LHCN-M2 (cell line): ENCODE measurements around the gene CEMIP. TPM values are rescaled to one million over a fixed set of nuclear protein-coding genes. Genes with fewer than 3 reads are reported as not detected.

Experiments
- DNase-seq: peaks from one replicate; pipeline ENCODE4 v3.0.0-alpha.2; 2012; ENCODE audit warnings: low read depth
- total RNA-seq: library from RNA; depleted of rRNA; stranded (reverse); fragments of >200 nt; gene quantifications from 2 replicates; pipeline ENCODE4 v1.2.3, GENCODE V29; 2014

CEMIP gene
- total RNA-seq, 1 experiment from 2014 or later, result 4.5 TPM

DNA sequence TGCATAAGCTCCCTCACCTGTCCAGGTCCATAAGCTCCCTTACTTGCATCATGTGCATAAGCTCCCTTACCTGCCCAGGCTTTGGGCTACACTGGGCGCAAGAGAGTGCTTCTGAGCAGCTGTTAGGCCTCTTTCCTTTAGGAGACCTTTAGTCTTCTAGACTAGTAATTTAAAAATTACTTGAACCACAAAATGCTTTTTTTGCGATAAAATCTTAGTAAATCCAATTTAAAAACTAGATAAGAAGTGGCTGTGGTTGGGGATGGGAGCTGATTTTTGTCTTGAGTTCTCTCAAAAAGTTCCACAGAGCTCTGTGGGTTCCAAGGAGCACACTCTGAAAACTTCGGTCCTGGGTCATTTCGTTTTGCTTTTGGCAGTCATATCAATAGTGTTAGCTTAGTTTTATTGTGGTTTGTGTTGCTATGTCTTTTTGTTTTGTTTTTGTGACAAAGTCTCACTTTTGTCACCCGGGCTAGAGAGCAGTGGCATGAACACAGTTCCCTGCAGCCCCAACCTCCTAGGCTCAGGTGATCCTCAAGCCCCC, 6.7 kb downstream of the CEMIP start:
- no peak for DNase-seq

DNA sequence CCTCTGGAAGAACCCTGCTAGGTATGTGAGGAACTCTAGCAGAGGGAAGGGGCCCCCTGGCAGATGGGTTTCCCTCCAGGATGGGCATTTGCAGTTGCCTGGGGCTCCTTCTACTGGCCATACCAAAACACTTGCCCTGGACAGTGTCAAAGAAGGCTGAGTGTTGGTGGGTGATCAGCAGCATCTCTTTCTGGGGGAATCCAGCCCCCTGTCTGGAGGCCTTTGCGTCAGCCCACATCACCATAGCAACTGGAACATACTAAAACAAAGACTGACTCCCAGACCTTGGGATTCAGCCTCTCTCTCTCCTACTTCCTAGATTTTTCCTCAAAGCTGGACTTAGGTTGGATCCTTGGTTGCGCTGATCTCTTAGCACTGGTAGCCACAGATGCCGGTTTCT, 8.1 kb downstream of the CEMIP start:
- DNase-seq, result no peak

DNA sequence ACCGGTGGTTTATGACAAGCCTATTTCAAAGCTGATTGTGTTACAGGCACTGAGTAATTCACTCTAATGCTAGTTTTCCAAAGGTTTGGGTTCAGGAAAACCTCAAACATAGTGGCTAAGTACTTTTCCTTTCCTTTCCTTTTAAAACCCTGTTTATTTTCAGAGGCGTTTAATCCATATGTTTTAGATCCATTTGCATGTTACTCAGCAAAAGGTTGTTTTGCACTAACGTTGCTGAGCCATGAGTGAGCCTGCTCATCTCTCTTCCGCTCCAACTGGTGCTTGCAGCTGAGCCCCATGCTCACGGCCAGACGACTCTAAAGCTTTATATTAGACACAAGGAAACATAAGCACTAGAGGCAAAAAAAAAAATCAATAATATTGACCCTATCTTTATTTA, 9.4 kb downstream of the CEMIP start:
- DNase-seq, result no peak

DNA sequence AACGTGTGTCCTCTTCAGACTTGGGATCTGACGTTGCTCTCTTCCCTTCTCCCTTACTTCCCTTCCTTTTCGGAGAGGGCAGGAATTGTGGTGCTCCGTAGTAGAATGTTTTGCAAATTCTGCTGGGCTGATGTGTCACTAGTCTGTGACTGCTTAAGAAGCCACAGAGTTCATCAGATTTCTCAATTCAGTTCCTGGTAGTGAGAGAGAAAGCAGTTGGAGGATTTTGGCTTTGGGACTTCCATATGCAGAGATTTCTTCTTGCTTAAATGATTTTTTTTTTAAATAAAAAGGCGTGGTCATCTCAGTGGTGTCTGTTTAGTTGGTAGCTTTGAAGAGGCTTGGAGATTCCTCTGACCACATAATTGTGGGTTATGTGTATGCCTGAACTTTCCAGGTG, 10.1 kb downstream of the CEMIP start:
- peak; percentile 61 for DNase-seq

DNA sequence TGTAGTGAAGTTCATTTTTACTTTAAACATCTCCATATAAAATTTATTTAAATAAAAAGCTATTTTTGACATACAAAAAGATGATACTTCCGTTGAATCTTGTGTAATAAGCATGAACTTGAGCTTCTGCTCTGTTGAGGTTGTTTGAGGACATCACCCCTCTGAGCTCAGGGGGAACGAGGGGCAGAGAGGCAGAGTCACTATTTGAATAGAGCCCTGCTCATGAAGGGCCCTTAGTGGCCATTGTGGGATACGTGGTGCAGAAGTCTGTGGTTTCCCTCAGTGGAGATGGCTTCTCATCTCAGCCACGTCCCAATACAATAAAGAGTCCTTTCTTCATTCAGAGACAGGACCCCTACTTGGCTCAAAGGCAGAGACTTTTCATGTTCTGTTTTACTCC, 10.6 kb downstream of the CEMIP start:
- DNase-seq, result no peak

DNA sequence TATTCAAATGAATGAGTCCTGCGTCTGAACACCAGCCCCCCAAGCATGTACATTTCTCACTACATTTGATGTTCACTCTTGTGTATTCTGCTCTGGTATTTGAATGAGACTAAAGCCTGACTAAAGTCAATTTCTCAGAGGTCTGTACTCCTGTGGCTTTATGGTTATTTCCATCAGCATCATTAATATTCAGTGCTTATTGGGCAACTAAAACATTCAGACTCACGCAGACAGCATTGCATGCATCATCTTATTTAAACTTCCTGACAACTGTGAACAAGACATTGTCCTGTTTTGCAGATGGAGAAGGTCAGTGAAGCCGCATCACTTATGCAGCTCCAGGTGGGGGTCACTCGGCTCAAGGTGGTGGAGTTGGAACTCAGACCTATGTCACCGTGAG, 11.1 kb downstream of the CEMIP start:
- DNase-seq, result no peak

DNA sequence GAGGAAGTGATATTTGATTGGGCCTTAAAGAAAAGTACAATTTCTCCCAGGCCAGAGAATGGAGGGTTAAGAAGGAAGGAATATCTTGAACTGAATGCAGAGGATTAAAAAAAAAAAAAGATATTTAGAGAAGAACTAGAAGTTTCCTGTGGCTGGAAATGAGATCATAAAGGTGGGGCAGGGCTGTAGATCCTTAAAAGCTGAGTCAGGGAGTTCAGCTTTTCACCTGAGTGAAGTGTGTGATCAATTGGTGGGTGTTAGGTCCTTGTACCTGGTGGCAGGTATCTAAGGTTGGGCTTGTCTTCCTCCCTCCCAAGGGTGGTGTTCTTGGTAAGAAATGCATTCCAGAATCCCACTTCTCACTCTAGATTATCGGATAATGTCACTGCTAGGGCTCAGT, 11.8 kb downstream of the CEMIP start:
- no peak for DNase-seq

DNA sequence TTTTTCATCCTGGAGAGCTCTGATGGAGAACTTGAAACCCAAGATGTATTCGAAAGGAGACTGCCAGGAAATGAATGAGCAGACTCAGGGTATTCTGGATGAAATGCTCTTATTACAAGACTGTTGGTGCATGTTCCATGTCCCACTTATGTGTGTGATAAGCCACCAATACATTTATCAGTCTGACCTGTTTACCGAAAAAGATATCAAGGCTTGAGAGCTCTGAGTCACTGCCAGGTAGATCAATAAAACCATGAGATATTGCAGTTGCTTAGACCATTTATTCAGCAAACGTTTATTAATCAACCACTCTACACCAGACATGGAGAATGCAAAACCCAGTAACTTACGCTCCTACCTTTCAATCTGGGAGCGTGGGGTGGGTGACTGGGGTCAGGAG, 17.2 kb downstream of the CEMIP start:
- no peak for DNase-seq

DNA sequence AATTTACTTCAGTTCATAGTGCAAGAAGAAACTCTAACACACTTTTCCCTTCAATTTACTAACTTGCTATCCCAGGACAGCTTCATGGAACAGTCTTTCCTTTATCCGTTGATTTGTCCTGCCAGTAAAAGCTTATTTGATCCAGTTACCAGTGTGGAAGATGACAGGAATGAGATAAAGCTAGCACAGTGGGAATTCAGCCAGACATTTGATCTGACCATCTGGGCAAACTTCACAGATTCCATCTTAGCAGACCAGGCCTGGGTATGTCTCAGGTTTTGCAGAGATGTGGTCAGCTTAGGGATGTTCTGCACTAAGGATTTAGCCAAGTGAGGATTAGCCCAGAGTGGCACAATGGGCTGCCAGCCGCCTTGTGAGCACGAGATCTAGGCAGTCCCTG, 19.7 kb downstream of the CEMIP start:
- no peak for DNase-seq

DNA sequence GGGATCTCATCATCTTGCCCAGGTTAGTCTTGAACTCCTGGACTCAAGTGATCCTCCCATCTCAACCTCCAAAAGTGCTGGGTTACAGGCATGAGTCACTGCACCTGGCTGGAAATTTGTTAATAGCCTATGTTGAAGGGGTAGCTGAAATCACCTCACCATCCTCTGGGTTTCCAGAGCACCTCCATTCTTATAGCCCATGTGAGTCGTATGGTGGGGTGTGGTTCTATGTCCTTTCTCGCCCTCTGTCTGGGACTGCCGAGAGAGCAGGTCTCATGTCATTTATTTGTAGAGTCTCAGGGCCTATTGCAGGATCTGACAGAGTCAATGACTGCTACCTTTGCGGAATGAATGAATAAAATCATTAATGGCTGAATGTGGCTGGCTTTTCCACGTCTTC, 20.9 kb downstream of the CEMIP start:
- DNase-seq, result no peak

DNA sequence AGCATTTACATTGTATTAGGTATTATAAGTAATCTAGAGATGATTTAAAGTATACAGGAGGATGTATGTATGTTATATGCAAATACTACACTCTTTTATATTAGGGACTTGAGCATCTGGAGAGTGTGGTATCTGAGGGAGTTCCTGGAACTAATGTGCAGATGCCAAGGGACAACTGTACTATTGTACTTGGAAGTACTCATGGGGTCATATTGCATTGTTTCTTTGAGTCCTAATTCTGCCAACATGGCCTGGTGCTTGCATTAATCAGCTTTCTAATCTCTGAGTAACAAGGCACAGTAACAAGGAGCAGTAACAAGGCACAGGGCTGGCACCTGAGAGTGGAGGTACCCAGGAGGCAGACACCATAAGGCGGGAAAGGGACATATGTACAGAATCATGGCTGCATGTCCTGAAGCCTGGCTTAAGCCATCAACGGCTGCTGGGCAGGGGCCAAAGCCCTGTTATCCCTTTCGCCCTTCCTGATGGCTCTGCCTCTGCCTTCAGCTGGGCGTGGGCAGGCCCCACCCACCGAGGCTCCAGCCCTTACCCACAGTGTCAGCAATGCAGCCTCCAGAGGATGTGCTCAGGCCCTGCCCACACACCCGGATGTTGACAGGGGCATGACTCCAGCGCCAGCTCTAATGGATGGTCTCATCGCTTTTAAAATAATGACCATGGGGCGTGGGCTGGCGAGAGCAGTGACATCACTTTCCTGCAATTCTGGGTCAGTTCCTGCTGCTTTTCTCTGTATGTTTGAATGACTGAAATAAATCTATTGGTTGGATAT, 22.9 kb downstream of the CEMIP start:
- DNase-seq, result peak; percentile 35

DNA sequence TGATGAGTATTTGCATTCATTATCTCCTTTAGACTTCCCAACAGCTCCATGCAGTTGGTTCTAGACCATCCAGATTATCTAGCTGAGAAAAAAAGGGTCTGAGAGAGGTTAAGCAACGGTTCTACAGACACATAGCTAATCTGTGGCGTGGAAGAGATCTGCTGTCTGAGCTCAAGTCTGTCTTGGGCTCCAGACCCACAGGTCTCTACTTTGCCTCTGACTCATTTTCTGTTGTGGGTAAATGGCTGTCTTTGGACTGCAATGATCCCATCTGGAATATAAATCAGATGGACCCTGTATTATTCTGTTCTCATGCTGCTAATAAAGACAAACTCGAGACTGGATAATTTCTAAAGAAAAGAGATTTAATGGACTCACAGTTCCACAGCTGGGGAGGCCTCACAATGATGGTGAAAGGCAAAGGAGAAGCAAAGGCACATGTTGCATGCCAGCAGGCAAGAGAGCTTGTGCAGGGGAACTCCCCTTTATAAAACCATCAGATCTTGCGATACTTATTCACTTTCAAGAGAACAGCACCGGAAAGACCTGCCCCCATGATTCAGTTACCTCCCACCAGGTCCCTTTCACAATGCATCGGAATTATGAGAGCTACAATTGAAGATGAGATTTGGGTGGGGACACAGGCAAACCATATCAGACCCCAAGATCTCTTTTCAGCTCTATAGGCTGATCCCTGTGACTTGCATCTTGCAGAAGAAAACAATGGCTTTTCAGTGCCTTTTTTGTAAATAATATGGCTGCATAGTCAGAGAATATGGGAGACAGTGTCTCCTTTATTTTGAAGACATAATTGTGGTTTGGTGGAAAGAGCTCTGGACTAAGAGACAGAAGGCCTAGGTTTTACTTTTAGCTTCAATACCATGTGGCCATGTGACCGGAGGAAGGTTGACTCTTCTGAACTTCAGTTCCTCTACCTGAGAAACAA, 24.7 kb downstream of the CEMIP start:
- no peak for DNase-seq

DNA sequence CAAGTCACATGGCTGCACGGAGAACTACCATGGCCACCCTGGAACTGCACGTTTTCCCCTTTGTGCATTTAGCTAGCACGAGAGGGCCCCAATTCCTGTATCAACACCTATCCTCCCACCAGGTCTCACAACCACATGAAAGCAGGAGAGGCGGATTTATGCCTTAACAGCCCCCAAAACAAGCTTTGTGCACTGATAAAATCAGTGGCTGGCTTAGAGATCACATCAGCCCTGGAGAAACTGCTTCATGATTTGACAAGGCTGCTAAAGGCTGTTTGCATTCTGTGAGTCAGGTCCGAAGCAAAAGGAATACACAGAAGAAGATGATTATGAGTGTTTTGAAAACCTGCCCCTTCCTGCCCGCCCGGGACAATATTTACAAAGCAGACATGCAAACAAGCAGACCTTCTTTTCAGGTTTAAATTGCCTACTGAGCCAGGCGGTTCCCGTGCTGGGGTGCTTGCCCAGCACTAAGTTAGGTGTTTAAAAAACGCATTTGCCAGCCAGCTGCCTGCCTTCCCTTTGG, 25.9 kb downstream of the CEMIP start:
- no peak for DNase-seq

DNA sequence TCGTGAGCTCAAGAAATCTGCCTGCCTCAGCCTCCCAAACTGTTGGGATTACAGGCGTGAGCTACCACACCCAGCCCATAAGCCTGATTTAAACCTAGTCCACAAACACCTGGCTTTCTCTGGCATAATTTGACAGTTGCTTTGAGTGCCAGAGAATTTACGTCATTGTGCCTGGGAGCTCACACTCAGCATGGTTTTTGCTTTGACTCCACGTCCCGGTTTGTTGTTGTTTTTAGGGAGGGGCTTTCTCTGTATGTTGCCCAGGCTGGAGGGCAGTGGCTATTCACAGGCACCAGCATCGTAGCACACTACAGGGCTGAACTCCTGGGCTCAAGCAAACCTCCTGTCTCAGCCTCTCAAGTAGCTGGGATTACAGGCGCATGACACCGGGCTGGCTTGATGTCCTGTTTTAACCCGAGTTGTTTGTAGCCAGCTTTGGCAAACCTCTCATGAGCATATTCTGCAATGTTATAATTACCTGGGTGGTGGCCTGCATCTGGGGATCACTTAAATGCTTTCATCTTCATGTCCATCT, 32.7 kb downstream of the CEMIP start:
- DNase-seq, result no peak

DNA sequence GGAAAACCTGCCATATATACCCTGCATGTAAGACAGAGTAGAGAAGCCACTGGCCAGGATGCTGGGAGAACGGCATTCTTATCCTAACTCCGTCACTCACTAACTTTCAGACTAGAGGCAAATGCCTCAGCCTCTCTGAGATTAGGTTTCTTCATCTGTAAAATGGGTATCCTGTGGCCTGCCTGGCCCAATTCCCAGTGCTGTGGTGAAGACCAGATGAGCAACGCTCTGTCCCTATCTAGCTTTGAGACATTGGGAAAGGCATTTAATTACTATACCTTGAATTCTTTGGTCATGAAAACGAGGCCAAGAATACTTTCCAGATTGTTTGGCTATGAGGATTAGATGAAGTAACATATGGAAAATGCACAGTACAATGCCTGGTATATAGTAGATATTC, 35.9 kb downstream of the CEMIP start:
- DNase-seq, result no peak

DNA sequence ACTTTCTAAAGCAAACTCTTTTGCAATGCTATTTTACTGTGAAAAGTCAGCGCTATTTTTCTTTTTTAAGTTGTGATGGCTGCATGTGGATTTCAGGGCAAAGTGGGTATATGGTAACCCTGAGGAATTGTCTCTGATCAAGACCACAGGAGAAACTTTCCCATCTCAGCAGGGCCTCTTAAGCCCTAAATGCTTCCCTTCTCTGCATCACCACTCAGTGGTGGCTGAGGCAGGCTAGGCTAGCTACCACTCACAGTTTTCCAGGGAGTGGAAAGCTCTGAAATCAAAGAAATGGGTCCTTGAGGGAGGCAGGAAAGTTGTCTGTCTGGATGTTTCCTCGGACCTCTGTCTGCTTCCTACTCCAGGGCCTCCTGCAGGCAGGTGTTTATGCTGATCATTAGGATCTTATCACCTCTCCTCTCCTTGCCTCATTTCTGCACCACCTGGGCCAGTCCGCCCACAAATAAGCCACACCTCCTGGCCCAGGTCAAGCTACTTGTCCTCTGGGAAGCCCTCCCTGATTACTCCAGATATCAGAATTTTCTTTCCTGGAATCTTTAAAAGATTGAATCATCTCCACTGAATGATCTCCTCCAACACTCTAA, 37.0 kb downstream of the CEMIP start:
- no peak for DNase-seq

DNA sequence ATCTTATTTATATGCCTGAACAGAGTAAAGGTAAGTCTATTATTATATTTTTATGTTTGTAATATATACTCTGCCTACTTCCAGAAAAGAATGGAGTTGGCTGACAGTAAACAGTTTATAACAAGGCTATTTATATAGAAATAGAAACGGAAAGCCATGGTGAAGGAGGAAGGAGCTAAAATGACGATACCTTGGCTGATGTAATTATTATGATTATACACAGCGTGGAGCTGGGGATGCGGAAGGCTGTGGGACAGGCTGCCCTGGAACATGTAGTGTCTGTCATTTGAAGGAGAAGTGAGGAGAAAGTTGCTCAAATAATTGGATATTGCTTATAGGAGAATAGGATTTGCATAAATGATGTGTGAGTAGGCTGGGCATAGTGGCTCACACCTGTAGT, 37.8 kb downstream of the CEMIP start:
- DNase-seq, result no peak

DNA sequence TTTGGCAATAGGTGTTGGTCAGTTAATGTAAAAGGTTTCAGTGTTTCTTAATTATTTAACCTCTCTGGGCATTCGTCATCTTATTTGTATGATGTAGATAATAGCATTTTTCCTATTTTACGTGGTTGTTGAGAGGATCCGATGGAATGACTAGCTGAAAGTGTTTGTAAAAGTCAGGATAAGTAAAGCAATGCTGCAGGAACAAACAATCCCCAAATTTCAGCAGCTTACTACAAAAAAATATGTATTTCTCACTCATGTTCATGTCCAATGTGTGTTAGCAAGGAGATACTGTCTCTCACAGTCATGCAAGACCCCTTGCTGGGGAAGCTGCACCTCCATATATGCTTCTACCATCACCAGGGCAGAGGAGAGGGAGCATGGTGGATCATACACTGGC, 38.7 kb downstream of the CEMIP start:
- DNase-seq, result no peak

DNA sequence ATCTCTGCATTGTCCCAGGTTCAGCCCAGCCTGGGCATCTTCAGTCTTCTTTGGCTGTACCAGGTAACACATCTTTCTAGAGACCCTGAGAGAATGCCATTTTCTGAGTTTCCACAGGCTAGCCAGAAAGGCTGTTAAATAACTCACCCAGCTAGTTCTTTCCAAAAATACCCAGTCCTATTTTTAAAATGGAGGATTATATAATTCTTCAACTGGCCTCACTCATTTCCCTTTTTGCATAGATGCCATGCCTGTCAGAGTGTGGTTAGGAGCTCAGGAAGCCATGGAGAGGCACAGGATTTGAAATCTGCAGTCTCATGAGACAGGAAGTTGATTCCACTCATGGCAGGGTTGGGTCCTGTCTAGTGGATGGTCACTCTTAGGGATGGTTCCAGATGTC, 39.8 kb downstream of the CEMIP start:
- no peak for DNase-seq

DNA sequence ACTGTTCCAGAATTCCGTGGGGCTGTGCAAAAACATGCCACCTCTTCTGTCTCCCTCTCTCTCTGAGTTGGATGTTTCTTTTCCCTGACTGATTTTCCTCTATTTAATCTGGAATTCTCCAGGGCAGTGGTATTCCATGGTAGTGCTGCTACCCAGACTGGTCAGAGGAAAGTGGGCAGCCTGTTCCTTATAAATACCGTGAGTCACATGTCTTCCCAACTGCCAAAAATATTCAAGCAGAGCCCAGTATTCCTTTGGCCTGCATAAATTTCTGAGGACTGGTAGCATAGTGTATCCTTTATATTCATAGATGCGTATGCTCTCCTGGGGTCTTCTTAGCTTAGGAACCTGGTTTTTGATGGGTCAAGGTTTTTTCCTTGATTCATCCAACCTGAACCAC, 40.9 kb downstream of the CEMIP start:
- no peak for DNase-seq

DNA sequence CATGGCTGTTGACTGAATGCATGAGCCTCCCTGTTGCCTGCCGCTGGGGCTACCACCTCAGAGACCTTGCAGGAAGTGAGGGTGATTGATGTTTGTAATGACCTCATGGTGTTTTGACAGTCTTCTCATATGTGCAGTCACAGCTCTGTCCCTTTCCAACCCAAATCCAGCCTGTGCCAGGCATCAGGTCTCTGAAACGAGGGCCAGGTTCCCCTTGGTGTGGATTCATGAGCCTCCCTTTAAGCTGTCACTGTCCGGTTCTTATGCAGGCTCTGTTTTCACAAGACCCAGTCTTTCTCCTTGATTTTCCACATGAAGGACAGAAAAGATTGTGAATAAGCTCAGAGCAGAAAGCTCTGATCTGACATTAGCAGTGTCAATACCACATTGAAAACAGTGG, 43.1 kb downstream of the CEMIP start:
- no peak for DNase-seq

DNA sequence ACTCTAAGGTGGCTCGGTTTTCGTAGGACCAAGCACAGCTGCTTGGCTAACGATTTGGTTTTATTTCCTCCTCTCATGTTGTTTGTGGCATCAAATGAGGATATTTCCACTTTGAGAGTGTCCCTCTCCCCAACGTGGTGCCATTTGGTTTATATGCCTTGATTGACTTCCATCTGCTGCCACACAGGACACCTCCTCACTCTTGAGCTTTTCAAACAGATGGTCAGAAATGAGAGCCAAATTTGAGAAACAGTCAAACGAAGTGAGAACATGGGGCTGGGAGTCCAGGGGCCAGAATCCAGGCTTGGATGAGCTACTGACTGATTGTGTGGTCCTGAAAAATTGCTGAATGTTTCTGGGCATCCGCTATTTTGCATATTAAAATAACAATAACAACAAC, 43.5 kb downstream of the CEMIP start:
- DNase-seq, result no peak
